NT2/D1 (cell line): ENCODE measurements around the gene GOLGA3.
"Not testable (repeated sequence)": the region's sequence is repeated elsewhere in the genome, so short reads cannot be mapped to it uniquely, and the experiment has no call there.

Experiments used
- DNase-seq: peaks from one replicate; pipeline ENCODE4 v3.0.0-alpha.2; 2011; ENCODE audit warnings: low read depth, low spot score
- H3K27me3 ChIP-seq: 2 replicates; pipeline ENCODE4 v1.6.0; 2011; ENCODE audit warnings: mild to moderate bottlenecking; ENCODE audit not compliant: insufficient read length, insufficient read depth
- H3K36me3 ChIP-seq: 2 replicates; pipeline ENCODE4 v1.6.1; 2011; ENCODE audit warnings: mild to moderate bottlenecking, low read length, mixed read lengths; ENCODE audit not compliant: insufficient read depth, insufficient read length
- H3K4me1 ChIP-seq: 2 replicates; pipeline ENCODE4 v1.5.1; 2011; ENCODE audit not compliant: insufficient read depth, insufficient read length
- H3K4me3 ChIP-seq: 2 replicates; pipeline ENCODE4 v1.5.1; 2011; ENCODE audit warnings: low read depth; ENCODE audit not compliant: insufficient read length
- H3K9ac ChIP-seq: 2 replicates; pipeline ENCODE4 v1.6.0; 2011; ENCODE audit warnings: low read depth; ENCODE audit not compliant: insufficient read length
- H3K9me3 ChIP-seq: 2 replicates; pipeline ENCODE4 v1.5.1; 2011; ENCODE audit warnings: mild to moderate bottlenecking, low read length; ENCODE audit not compliant: insufficient read depth
- SUZ12 ChIP-seq: IDR thresholded peaks from 2 replicates; pipeline ENCODE4 v1.6.1; 2011; ENCODE audit not compliant: insufficient read length, insufficient read depth; ENCODE audit errors: extremely low read depth
- YY1 ChIP-seq: IDR thresholded peaks from 2 replicates; pipeline ENCODE4 v1.6.1; 2011; ENCODE audit not compliant: insufficient read length, insufficient read depth
- ZNF274 ChIP-seq: IDR thresholded peaks from 2 replicates; pipeline ENCODE4 v1.6.1; 2011; ENCODE audit warnings: mild to moderate bottlenecking, low read depth, low read length

GOLGA3 gene

DNA sequence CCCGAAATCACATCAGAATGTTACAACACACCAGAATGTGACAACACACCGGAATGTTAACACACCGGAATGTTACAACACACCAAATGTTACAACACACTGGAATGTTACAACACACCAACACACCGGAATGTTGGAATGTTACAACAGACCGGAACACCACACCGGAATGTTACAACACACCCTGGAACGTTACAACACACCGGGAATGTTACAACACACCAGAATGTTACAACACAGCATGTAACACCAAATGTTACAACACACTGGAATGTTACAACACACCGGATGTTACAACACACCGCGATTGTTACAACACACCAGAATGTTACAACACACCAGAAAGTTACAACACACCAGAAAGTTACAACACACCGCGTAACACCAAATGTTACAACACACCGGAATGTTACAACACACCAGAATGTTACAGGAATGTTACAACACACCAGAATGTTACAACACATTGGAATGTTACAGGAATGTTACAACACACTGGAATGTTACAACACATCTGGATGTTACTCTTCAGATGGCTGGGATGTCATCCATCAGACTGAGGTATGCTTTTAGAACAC lies 37.7 kb upstream of the GOLGA3 start:
- no peaks in the 10 kb centered on the region for H3K4me1 ChIP-seq
- no peak for TF ChIP-seq YY1
- no peaks in the 10 kb centered on the region for H3K9me3 ChIP-seq
- no peak overlapping the region for H3K9ac ChIP-seq
- no peak for DNase-seq
- H3K36me3 ChIP-seq, result peaks cover 77% of the 10 kb centered on the region
- no peak overlapping the region for H3K4me3 ChIP-seq
- H3K27me3 ChIP-seq, result no peaks in the 10 kb centered on the region

DNA sequence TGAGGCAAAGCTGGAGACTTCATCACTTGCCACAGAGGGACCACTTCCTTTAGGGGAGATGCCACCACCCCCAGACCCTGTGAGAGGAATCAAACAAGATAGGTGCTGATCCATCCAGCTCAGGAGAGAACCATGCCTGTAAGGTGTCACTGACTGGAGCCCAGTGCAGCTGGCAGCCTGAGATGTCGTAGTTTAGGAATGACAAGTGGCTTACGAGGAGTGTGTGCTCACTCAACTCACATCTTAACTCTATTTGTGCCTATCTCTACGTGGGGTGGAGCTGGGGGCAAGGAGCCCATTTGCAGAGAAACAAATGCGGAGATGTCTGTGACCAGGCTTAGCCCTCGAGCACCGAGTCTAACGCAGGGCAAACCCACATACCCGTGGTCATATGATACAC lies 32.9 kb upstream of the GOLGA3 start:
- DNase-seq, result no peak
- Histone ChIP-seq H3K4me3 (no peak overlapping the region), H3K9me3 (no peaks in the 10 kb centered on the region), H3K27me3 (no peaks in the 10 kb centered on the region), H3K9ac (no peak overlapping the region), H3K36me3 (peaks cover 83% of the 10 kb centered on the region), H3K4me1 (no peaks in the 10 kb centered on the region)
- TF ChIP-seq YY1 (no peak), SUZ12 (no peak), ZNF274 (no peak)

DNA sequence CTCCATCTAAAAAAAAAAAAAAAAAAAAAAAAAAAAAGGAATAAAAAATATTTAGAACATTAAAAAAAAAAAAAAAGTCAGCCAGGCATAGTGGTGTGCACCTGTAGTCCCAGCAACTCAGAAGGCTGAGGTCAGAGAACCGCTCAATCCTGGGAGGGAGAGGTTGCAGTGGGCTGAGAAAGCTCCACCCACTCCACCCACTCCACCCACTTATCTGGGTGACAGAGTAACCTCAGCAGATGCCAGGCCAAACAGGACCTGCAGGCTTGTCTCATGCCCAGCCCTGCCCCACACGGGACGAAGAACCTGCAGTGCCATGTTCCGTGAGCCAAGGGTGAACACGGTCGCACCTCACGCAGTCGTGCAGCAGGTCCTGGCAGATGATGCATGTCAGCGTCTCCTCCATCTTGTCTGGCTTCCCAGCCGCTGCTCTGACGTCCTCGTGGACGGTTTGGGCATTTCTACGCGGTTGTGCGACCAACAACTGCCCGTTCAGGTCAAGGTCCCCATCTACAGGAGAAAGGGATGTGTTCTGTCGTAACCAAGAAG lies 30.1 kb upstream of the GOLGA3 start:
- no peak for DNase-seq
- H3K4me3 ChIP-seq, result no peak overlapping the region
- no peaks in the 10 kb centered on the region for H3K9me3 ChIP-seq
- H3K4me1 ChIP-seq, result no peaks in the 10 kb centered on the region
- TF ChIP-seq YY1 (no peak), ZNF274 (no peak), SUZ12 (no peak)
- peaks cover 83% of the 10 kb centered on the region for H3K36me3 ChIP-seq
- H3K9ac ChIP-seq, result no peak overlapping the region
- H3K27me3 ChIP-seq, result no peaks in the 10 kb centered on the region

DNA sequence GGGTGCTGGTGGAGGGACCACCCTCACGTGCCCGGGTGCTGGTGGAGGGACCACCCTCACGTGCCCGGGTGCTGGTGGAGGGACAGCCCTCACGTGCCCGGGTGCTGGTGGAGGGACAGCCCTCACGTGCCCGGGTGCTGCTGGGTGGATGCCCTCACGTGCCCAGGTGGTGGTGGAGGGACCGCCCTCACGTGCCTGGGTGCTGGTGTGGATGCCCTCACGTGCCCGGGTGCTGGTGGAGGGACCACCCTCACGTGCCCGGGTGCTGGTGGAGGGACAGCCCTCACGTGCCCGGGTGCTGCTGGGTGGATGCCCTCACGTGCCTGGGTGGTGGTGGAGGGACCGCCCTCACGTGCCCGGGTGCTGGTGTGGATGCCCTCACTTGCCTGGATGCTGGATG lies 28.4 kb upstream of the GOLGA3 start:
- H3K4me3 ChIP-seq, H3K9me3 ChIP-seq, H3K9ac ChIP-seq, H3K4me1 ChIP-seq, H3K27me3 ChIP-seq, DNase-seq: not testable (repeated sequence)
- H3K36me3 ChIP-seq, result peaks cover 89% of the 10 kb centered on the region

DNA sequence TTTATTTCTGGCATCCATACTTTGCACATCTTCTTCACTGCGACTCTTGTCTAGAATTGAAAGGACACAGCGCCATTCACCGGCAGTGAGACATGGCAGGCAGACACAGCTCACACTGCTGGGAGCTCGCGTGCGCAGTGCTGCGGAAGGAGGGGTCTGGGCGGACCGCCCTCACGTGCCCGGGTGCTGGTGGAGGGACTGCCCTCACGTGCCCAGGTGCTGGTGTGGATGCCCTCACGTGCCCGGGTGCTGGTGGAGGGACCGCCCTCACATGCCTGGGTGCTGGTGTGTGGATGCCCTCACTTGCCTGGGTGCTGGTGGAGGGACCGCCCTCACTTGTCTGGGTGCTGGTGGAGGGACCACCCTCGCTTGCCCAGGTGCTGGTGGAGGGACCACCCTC lies 27.9 kb upstream of the GOLGA3 start:
- Histone ChIP-seq H3K9me3 (no peaks in the 10 kb centered on the region), H3K27me3 (no peaks in the 10 kb centered on the region), H3K9ac (no peak overlapping the region), H3K4me3 (no peak overlapping the region), H3K36me3 (peaks cover 89% of the 10 kb centered on the region), H3K4me1 (peaks cover 3% of the 10 kb centered on the region)
- no peak for DNase-seq
- TF ChIP-seq YY1, result no peak
- TF ChIP-seq ZNF274, result no peak
- no peak for TF ChIP-seq SUZ12

DNA sequence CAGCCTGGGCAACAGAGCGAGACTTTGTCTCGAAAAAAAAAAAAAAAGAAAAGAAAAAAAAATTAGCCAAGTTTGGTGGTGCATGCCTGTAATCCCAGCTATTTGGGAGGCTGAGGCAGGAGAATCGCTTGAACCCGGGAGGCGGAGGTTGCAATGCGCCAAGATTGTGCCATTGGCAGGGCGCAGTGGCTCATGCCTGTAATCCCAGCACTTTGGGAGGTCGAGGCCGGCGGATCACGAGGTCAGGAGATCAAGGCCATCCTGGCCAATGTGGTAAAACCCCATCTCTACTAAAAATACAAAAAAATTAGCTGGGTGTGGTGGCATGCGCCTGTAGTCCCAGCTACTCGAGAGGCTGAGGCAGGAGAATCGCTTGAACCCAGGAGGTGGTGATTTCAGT lies 26.5 kb upstream of the GOLGA3 start:
- peaks cover 90% of the 10 kb centered on the region for H3K36me3 ChIP-seq
- not testable (repeated sequence) for H3K9ac ChIP-seq, H3K4me3 ChIP-seq, H3K4me1 ChIP-seq, H3K27me3 ChIP-seq, DNase-seq, H3K9me3 ChIP-seq

DNA sequence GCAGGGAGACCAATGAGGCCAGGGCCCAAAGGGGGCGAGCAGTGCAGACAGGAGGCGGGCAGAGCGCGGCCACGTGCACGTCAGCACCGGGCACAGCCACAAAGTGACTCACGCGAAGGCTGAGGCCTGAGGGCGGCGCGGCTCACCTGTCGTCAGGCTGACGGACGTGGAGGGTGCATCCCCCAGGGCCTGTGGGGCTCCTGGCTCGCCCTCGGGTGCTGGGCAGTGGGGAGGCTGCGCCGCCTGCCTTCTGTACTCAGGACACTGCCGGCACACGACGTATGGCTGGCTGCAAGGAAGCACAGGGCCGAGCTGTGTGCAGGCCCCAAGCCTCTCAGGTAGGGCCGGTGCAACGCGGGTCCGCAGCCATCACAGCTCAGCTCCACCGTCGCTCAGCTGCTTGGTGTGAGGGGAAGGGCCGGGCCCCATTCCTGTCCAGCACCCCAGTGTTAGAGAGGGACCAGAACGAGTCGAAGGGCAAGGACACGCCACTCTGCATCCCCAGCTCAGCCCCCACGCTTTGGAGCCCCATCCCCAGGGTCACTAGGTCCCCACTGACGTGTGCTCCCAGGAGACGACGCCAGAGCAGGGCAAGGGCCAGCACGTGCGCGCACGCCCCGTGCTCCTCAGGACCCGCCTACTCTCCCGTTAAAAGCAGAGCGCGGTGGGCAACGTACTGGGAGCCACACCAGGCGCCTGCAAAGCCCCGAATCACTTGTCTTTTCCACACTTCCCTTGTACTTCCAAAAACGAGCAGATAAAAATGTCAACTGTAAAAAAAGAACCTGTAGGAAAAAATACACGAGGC lies 24.8 kb upstream of the GOLGA3 start:
- no peak overlapping the region for H3K9ac ChIP-seq
- peaks cover 6% of the 10 kb centered on the region for H3K4me1 ChIP-seq
- peaks cover 82% of the 10 kb centered on the region for H3K36me3 ChIP-seq
- H3K27me3 ChIP-seq, result no peaks in the 10 kb centered on the region
- TF ChIP-seq YY1, result no peak
- no peak for TF ChIP-seq SUZ12
- no peak for TF ChIP-seq ZNF274
- H3K4me3 ChIP-seq, result no peak overlapping the region
- H3K9me3 ChIP-seq, result no peaks in the 10 kb centered on the region
- no peak for DNase-seq

DNA sequence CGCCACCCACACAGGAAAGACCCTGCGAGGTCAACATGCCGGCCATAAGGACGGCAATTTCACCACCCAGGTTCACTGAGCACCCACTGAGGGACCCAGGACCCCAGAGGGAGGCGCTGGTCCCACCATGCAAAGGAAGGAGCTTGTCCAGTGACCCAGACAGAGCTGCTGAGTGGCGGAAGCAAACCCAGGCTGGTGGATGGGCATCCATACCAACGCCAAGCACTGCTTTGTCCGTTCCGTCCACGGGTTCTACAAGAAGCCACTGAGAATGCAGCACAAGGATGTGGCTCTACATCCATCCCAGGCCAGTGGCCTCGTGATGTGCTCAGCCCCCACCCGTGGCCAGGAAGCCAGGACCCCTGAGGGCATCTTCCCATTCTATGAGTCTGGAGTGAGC lies 23.8 kb upstream of the GOLGA3 start:
- Histone ChIP-seq H3K4me1 (peaks cover 11% of the 10 kb centered on the region), H3K36me3 (peaks cover 83% of the 10 kb centered on the region), H3K9me3 (no peaks in the 10 kb centered on the region), H3K9ac (no peak overlapping the region), H3K4me3 (no peak overlapping the region), H3K27me3 (no peaks in the 10 kb centered on the region)
- TF ChIP-seq YY1, result no peak
- TF ChIP-seq SUZ12, result no peak
- TF ChIP-seq ZNF274, result no peak
- DNase-seq, result no peak
